Keratinocyte (primary cell): ENCODE results near the gene TRMT61B.

Experiments
- EZH2 ChIP-seq: IDR thresholded peaks from one replicate; pipeline ENCODE4 v1.6.1; 2012; ENCODE audit warnings: inconsistent platforms, mild to moderate bottlenecking, low read length, moderate library complexity
- TF ChIP-seq, protein P1 (sequence below), 3 experiments: IDR thresholded peaks in 1 of 3; conservative IDR thresholded peaks in 1 of 3; optimal IDR thresholded peaks in 1 of 3; 2 replicates in 2 of 3; 3 replicates in 1 of 3; pipeline versions ENCODE3 to v1.5.1; 2011; ENCODE audit warnings: low read length in 3 of 3, mild to moderate bottlenecking in 3 of 3, moderate library complexity in 2 of 3, control low read depth in 1 of 3, inconsistent platforms in 1 of 3; ENCODE audit not compliant: insufficient read depth in 2 of 3; ENCODE audit errors: extremely low read depth in 1 of 3

DNA sequence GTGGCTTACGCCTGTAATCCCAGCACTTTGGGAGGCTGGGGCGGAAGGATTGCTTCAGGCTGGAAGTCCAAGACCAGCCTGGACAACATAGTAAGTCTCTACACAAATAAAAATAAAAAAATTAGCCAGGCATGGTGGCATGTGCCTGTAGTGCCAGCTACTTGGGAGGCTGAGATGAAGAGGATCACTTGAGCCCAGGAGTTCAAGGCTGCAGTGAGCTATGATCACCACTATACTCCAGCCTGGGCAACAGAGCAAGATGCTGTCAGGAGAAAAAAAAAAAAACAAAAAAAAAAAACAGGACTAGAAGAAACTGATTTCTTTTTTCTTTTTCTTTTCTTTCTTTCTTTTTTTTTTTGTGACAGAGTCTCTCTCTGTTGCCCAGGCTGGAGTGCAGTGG lies 45.9 kb downstream of the TRMT61B start:
- no peak for TF ChIP-seq EZH2
- TF ChIP-seq, protein P1, sequence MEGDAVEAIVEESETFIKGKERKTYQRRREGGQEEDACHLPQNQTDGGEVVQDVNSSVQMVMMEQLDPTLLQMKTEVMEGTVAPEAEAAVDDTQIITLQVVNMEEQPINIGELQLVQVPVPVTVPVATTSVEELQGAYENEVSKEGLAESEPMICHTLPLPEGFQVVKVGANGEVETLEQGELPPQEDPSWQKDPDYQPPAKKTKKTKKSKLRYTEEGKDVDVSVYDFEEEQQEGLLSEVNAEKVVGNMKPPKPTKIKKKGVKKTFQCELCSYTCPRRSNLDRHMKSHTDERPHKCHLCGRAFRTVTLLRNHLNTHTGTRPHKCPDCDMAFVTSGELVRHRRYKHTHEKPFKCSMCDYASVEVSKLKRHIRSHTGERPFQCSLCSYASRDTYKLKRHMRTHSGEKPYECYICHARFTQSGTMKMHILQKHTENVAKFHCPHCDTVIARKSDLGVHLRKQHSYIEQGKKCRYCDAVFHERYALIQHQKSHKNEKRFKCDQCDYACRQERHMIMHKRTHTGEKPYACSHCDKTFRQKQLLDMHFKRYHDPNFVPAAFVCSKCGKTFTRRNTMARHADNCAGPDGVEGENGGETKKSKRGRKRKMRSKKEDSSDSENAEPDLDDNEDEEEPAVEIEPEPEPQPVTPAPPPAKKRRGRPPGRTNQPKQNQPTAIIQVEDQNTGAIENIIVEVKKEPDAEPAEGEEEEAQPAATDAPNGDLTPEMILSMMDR (optimal IDR thresholded peaks at IDR 0.05 in 1 of 3, IDR thresholded peaks at IDR 0.05 in 1 of 3, conservative IDR thresholded peaks at IDR 0.05 in 1 of 3; ENCODE audit: extremely low read depth in 1 of 3, insufficient read depth in 2 of 3, low read length in 3 of 3): no peak
